HG03175 (cell line): Measurements from ENCODE around the gene NIPBL.
A peak's percentile ranks its signal among the peaks of the same experiment; 100 is the strongest.
"Not testable (repeated sequence)": the region's sequence is repeated elsewhere in the genome, so short reads cannot be mapped to it uniquely, and the experiment has no call there.

Experiments
- ATAC-seq: cut with Tn5 transposase; IDR thresholded peaks from one replicate; pipeline ENCODE4 v1.9.1; 2021; ENCODE audit warnings: mild to moderate bottlenecking, moderate library complexity; ENCODE audit not compliant: unreplicated experiment

The NIPBL gene

GRCh38 chr5:36901077-36901476 lies 24.5 kb downstream of the NIPBL start:
- not testable (repeated sequence) for ATAC-seq

GRCh38 chr5:36901856-36902255 lies 25.3 kb downstream of the NIPBL start:
- no peak for ATAC-seq

DNA sequence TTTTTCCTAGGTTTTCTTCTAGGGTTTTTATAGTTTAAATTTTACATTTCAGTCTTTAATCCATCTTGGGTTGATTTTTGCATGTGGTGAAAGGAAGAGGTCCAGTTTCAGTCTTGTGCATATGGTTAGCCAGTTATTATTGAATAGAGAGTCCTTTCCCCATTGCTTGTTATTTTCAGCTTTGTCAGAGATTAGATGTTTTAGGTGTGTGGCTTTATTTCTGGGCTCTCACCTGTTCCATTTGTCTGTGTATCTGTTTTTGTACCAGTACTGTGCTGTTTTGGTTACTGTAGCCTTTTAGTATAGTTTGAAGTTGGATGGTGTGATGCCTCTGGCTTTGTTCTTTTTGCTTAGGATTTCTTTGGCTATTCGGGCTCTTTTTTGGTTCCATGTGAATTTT lies 25.8 kb downstream of the NIPBL start:
- ATAC-seq: no peak

GRCh38 chr5:36904677-36905076 lies 28.1 kb downstream of the NIPBL start:
- no peak for ATAC-seq

DNA sequence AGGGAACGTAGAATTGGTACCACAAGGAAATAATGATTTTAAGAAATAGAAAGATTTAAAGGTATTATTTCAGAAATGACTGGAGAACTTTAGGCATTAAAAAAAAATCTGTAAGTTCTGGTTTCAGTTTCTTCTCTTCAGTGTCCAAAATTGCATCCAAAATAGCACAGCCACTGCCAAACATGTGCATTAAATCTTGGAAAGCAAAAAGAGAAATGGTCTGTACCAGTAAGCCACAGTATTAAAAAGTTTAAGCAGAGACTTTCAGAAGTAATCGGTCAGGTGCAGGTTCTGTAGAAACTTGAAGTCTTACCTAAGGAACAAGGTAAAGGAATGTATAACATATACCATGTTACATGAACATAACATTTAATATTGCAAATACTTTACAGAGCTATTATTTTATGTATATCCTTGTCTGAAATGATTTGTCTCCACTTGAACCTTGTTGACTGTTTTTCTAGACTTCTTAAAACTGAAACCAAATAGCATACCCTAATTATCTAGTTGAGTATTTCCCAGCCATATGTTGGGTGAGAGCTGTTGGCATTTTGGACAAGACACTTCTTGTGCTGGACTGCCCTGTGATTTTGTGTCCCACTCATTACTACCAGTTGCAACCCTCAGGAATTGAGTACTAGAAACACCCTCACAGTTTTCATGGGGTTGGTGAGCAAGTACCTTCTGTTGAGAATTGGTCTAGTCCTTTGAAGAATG lies 32.1 kb downstream of the NIPBL start:
- ATAC-seq: peak; percentile 52

- ATAC-seq: no peak
Observed at GRCh38 chr5:36915653-36916052, 39.1 kb downstream of the NIPBL start.

- ATAC-seq: not testable (repeated sequence)
Observed at GRCh38 chr5:36916614-36917013, 40.0 kb downstream of the NIPBL start.

- ATAC-seq: not testable (repeated sequence)
Observed at GRCh38 chr5:36917358-36917757, 40.8 kb downstream of the NIPBL start.

GRCh38 chr5:36919238-36919637 lies 42.7 kb downstream of the NIPBL start:
- no peak for ATAC-seq

DNA sequence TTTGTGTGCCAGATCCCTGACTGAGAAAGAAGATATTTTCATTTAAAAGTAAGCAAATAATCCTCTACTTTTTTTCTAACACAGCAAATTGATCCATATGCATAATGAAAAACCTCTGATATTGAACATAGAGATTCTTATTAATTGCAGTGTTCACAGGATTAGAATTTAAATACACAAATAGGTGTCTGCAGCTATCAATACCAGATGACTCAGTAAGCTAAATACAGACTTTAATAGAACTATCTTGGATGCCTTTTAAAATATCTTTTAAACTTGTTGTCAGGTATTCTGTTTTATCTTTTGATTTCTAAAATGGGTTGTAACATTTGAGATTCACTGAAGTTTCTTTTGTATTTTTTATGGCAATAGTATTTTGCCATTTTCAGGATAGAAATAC lies 43.1 kb downstream of the NIPBL start:
- ATAC-seq: no peak

GRCh38 chr5:36928947-36929346 lies 52.4 kb downstream of the NIPBL start:
- no peak for ATAC-seq

DNA sequence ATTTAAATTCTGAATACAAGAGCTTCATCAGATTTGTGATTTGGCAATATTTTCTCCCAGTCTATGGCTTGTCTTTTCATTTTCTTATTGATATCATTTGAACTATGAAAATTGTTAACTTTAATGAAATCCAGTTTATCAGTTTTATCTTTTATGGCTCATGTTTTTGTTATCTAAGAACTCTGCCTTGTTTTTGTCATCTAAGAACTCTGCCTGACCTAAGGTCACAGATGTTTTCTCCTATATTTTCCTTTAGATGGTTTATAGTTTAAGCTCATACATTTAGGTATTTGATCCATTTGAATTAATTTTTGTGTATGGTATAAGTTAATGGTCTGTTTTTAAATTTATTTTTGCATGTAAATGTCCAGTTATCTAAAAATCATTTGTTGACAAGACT lies 52.9 kb downstream of the NIPBL start:
- no peak for ATAC-seq

DNA sequence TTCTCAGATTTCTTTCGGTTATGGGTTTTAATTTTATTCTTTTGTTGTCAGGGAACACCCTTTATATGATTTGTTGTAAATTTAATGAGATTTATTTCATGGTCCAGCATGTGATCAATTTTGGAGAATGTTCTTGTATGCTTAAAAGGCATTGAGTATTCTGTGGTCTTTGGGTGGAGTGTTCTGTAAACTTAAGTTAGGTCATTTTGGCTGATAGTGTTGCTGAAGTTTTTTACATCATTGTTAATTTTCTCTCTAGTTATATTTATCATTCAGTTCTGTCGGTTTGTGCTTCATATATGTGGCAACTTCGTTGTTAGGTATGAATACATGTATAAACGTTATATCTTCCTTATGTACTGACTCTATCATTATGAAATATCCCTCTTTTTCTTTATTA lies 55.5 kb downstream of the NIPBL start:
- ATAC-seq: no peak

GRCh38 chr5:36932699-36933098 lies 56.1 kb downstream of the NIPBL start:
- ATAC-seq: no peak

DNA sequence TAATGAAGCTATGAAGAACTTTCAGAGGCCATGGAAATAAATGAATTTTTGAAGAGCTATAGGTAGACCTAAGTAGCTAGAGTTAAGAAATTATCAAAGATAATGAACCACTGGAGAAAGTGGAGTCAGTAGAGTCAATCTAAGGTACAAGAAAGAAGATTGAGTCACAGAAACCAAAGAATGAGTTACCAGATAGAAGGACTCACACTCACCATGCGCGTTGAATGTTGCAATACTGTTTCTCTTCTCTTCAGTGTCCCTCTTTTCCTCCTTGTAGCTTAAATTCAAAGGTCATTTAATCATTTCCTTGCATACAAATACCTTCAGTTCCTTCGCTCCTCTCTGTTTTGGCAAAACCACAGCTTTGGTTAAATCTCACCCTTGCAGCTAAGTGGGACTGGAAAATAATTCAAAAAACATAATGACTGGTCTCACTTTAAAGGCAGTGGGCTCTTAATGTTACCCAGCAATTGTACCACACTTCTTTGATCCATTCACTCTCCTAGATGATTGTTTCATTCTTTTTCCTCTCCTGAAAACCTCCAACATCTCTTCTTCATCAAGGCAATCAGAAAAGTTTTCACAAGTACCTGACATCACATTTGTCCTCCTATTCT lies 58.3 kb downstream of the NIPBL start:
- no peak for ATAC-seq

DNA sequence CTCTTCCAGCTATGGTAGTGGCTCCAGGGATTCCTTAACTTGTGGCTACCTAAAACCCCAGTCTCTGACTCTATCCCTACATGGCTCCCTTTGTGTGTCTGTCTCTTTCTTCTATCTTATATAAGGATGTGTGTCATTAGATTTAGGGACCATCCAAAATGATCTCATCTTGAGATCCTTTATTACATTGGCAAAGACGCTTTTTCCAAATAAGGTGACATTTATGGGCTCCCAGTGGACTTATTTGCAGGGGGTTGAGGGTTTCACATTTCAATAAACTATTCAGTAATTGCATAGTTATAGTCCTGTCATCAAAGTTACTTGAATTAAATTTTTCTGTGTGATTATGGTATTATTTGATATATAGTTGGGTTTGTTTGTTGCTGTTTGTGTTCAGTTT lies 59.2 kb downstream of the NIPBL start:
- ATAC-seq: no peak

- no peak for ATAC-seq
Observed at GRCh38 chr5:36936309-36936708, 59.7 kb downstream of the NIPBL start.

- no peak for ATAC-seq
Observed at GRCh38 chr5:36938129-36938528, 61.6 kb downstream of the NIPBL start.

GRCh38 chr5:36939969-36940858 lies 63.6 kb downstream of the NIPBL start:
- no peak for ATAC-seq

DNA sequence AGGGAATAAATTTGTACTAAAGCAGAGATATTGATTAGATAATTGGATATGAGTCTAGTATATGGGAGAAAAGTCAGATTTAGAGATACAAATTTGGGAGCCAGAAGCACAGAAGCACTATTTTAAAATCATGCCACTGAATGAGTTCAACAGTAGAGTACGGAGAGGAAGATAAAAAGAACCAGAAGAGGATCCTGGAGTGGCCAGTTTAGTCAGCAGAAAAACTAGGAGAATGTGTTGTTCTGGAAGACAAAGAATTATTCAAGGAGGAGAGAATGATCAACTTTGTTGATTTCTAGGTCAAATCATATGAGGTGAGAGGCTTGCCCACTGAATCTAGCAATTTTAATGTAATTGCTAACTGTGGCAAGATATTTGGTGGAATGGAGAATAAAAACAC lies 67.0 kb downstream of the NIPBL start:
- ATAC-seq: no peak

- ATAC-seq: no peak
Observed at GRCh38 chr5:36944024-36944423, 67.5 kb downstream of the NIPBL start.
